GM12878 (cell line): Measurements from ENCODE around the gene DIO1. TPM values are rescaled to one million over a fixed set of nuclear protein-coding genes. Genes with fewer than 3 reads are reported as not detected.

Source experiments
- ATAC-seq: fragments of 200-7000 bp; cut with Tn5 transposase; 3 replicates; pipeline ENCODE4 v1.9.1; 2020; ENCODE audit warnings: mild to moderate bottlenecking, moderate library complexity
- BruUV-seq: library from RNA; stranded (reverse); fragments of 400-500 nt; replicated peaks from 2 replicates; lab custom pipeline; 2021; lab: Mats Ljungman, UMichigan
- CTCF ChIA-PET: fragments of 300-600 bp; sonication (Branson Sonifier 250); formaldehyde crosslinking; extraction: SDS; loops from one replicate; lab custom pipeline; 2021; ENCODE audit warnings: inconsistent platforms; lab: Yijun Ruan, JAX
- POLR2A ChIA-PET: fragments of 350-600 bp; formaldehyde crosslinking; extraction: SDS; loops from one replicate; lab custom pipeline; 2021; ENCODE audit warnings: inconsistent platforms; lab: Charles Lee
- RAD21 ChIA-PET: fragments of 300-600 bp; sonication (Branson Sonifier 250); formaldehyde crosslinking; loops from one replicate; lab custom pipeline; 2023; ENCODE audit warnings: antibody characterized with exemption; ENCODE audit not compliant: unreplicated experiment; lab: Charles Lee
- SMC1A ChIA-PET: fragments of 300-600 bp; sonication (Branson Sonifier 250); formaldehyde crosslinking; loops from one replicate; lab custom pipeline; 2023; ENCODE audit not compliant: unreplicated experiment, uncharacterized antibody; lab: Charles Lee
- DNase-seq: peaks from one replicate; pipeline ENCODE4 v3.0.0-alpha.2; 2011; ENCODE audit warnings: low read depth, low spot score
- FAIRE-seq: peaks from 3 replicates; lab custom pipeline; 2011; peaks lifted over from hg19 to GRCh38; lab: Jason Lieb, UNC
- H2AFZ ChIP-seq: 2 replicates; pipeline ENCODE4 v1.6.0; 2011; ENCODE audit warnings: low read depth, low read length, control low read depth; ENCODE audit not compliant: control insufficient read depth
- H3K27ac ChIP-seq: 2 replicates; pipeline ENCODE4 v1.5.1; 2011; ENCODE audit warnings: control low read depth; ENCODE audit not compliant: control insufficient read depth, insufficient read depth
- H3K27me3 ChIP-seq, 2 experiments: replicated peaks in 1 of 2; 2 replicates each; pipeline versions ENCODE4 v1.6.0 to v1.6.1; 2011; ENCODE audit warnings: low read length in 1 of 2; ENCODE audit not compliant: control insufficient read depth in 2 of 2, insufficient read depth in 2 of 2
- H3K36me3 ChIP-seq, 2 experiments: 2 replicates each; pipeline ENCODE4 v1.5.1; 2011; ENCODE audit warnings: low read length in 1 of 2; ENCODE audit not compliant: control insufficient read depth in 2 of 2, insufficient read depth in 2 of 2
- H3K4me1 ChIP-seq: 2 replicates; pipeline ENCODE4 v1.6.1; 2011; ENCODE audit warnings: mild to moderate bottlenecking, low read length, moderate library complexity, mixed read lengths; ENCODE audit not compliant: control insufficient read depth, insufficient read depth
- H3K4me2 ChIP-seq: 2 replicates; pipeline ENCODE4 v1.6.0; 2011; ENCODE audit warnings: control low read depth; ENCODE audit not compliant: control insufficient read depth, insufficient read depth
- H3K4me3 ChIP-seq: fragments of 200-600 bp; sonication (generic); 2 replicates; pipeline ENCODE4 v1.5.1; 2016
- H3K79me2 ChIP-seq: 2 replicates; pipeline ENCODE4 v1.6.0; 2011; ENCODE audit warnings: low read length; ENCODE audit not compliant: control insufficient read depth, insufficient read depth
- H3K9ac ChIP-seq: 2 replicates; pipeline ENCODE4 v1.8.0; 2011; ENCODE audit warnings: low read length, control low read depth, mixed read lengths; ENCODE audit not compliant: control insufficient read depth, insufficient read depth
- H3K9me3 ChIP-seq: replicated peaks from 3 replicates; pipeline ENCODE4 v1.5.1; 2011; ENCODE audit warnings: mild to moderate bottlenecking, low read length; ENCODE audit not compliant: control insufficient read depth, insufficient read depth
- H4K20me1 ChIP-seq: 2 replicates; pipeline ENCODE4 v1.6.0; 2011; ENCODE audit not compliant: control insufficient read depth, insufficient read depth
- BACH1 ChIP-seq: fragments of 450-650 bp; IDR thresholded peaks from 2 replicates; pipeline ENCODE4 v1.6.1; 2017; ENCODE audit warnings: mild to moderate bottlenecking, borderline replicate concordance
- BCL3 ChIP-seq: IDR thresholded peaks from 2 replicates; pipeline ENCODE4 v1.6.1; 2011; ENCODE audit warnings: borderline replicate concordance, low read depth, mild to moderate bottlenecking, moderate library complexity, low read length; ENCODE audit not compliant: insufficient read depth, poor library complexity, severe bottlenecking
- CHD1 ChIP-seq: IDR thresholded peaks from 2 replicates; pipeline ENCODE4 v1.6.1; 2012; ENCODE audit warnings: low read depth, low read length, improper control_type of control experiment
- CREB1 ChIP-seq: IDR thresholded peaks from 2 replicates; pipeline ENCODE4 v1.6.1; 2012; ENCODE audit warnings: low read depth, mild to moderate bottlenecking, inconsistent platforms
- GABPA ChIP-seq: IDR thresholded peaks from 2 replicates; pipeline ENCODE4 v1.6.1; 2014; ENCODE audit warnings: antibody characterized with exemption, low read depth, mild to moderate bottlenecking, inconsistent platforms
- IKZF1 ChIP-seq: fragments of 450-650 bp; conservative IDR thresholded peaks from 2 replicates; pipeline ENCODE4 v1.6.1; 2017; ENCODE audit warnings: antibody characterized with exemption, mild to moderate bottlenecking
- IKZF2 ChIP-seq, 2 experiments: fragments of 450-650 bp; IDR thresholded peaks; 2 replicates each; pipeline ENCODE4 v1.6.1; 2017; ENCODE audit warnings: mild to moderate bottlenecking in 2 of 2, moderate library complexity in 2 of 2
- MYB ChIP-seq: fragments of 150-350 bp; IDR thresholded peaks from 2 replicates; pipeline ENCODE4 v1.6.1; 2014; ENCODE audit warnings: mild to moderate bottlenecking, low read depth, low read length, borderline replicate concordance
- PBX3 ChIP-seq: IDR thresholded peaks from 2 replicates; pipeline ENCODE4 v1.6.1; 2011; ENCODE audit warnings: mild to moderate bottlenecking, low read depth, low read length, moderate library complexity; ENCODE audit not compliant: insufficient replicate concordance
- PKNOX1 ChIP-seq: fragments of 450-650 bp; IDR thresholded peaks from 2 replicates; pipeline ENCODE4 v1.6.1; 2016; ENCODE audit warnings: mild to moderate bottlenecking
- SMC3 ChIP-seq: IDR thresholded peaks from 2 replicates; pipeline ENCODE4 v1.6.1; 2011; ENCODE audit warnings: low read length, improper control_type of control experiment, borderline replicate concordance
- SPI1 ChIP-seq: IDR thresholded peaks from 2 replicates; pipeline ENCODE4 v1.6.1; 2011; ENCODE audit warnings: low read depth, mild to moderate bottlenecking, low read length, moderate library complexity, borderline replicate concordance; ENCODE audit not compliant: insufficient read depth
- STAT3 ChIP-seq: IDR thresholded peaks from 2 replicates; pipeline ENCODE4 v1.6.1; 2011; ENCODE audit warnings: low read depth, low read length, improper control_type of control experiment
- WGBS: methylation state at CpG from one replicate; pipeline ENCODE4 v1.1.6; 2016; ENCODE audit warnings: low lambda C conversion rate; ENCODE audit not compliant: insufficient replicate concordance, insufficient coverage; ENCODE audit errors: missing lambda C conversion rate; 5-methylcytosine and 5-hydroxymethylcytosine counted together
- in situ Hi-C: fragments of 300-500 bp; cut with MboI; formaldehyde crosslinking; loops from 9 replicates; pipeline ENCODE4 v1.14.3; 2018; ENCODE audit warnings: mixed read lengths
- intact Hi-C: fragments of 100-400 bp; cut with micrococcal nuclease; formaldehyde crosslinking; loops from one replicate; pipeline ENCODE4 v1.14.2; 2022; ENCODE audit not compliant: unreplicated experiment
- polyA plus RNA-seq, 11 experiments: library from polyadenylated mRNA; depleted of rRNA in 4 of 11; unstranded in 6 of 11; stranded (reverse) in 5 of 11; fragments of >200 nt; fragmentation: Nextera tagmentation in 4 of 11; fragmentation: Illumina TruSeq in 1 of 11; extraction: Ambion mirVana in 4 of 11; extraction: Trizol in 1 of 11; gene quantifications; 1 replicate in 1 of 11; 2 replicates in 10 of 11; pipeline versions ENCODE4 v1.2.1 to v1.2.3, GENCODE V29; 2011 to 2016; ENCODE audit warnings: inconsistent platforms in 2 of 11, missing spikeins in 2 of 11, low read depth in 1 of 11
- total RNA-seq, 4 experiments: library from RNA; depleted of rRNA in 3 of 4; stranded (reverse); fragments of >200 nt in 3 of 4; fragmentation: Illumina TruSeq in 1 of 4; extraction: Trizol in 1 of 4; gene quantifications; 2 replicates each; pipeline versions ENCODE4 v1.2.1 to v1.2.3, GENCODE V29; 2013 to 2021
- TF ChIP-seq, protein P1 (sequence below): fragments of 450-650 bp; IDR thresholded peaks from 2 replicates; pipeline ENCODE4 v1.6.1; 2017; ENCODE audit warnings: mild to moderate bottlenecking, moderate library complexity

DIO1 gene
- total and polyA plus RNA-seq, 10 of the 15 experiments (the other 5 are each of a cell fraction or from before 2014, with no cell fraction given), result 0.11 to 0.26 (median 0.12) TPM; not detected in 6

DNA sequence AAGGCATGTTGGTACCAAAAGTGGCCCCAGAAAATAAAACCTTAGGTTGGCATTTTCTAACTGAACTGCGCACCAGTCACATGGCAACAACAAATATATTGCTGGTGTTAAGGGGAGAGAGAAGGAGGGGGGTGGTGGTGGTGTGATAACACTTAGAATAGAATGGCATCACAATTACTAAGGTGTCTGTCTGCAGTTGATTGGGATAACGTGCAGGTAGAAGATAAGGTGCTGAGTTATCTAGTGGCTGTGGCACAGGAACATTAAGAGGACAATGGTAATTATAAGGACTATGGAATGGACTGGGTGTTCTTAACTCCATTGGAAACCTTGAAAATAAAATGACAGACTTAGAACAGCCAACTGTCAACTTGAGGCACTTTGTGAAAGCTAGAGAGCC is 3.0 kb upstream of the DIO1 start (continued):
- TF ChIP-seq STAT3, result no peak
- no peak for TF ChIP-seq CHD1
- no peak for TF ChIP-seq MYB
- TF ChIP-seq IKZF2 (IDR thresholded peaks at IDR 0.05), result no peak
- TF ChIP-seq CREB1, result no peak
- TF ChIP-seq, protein P1, sequence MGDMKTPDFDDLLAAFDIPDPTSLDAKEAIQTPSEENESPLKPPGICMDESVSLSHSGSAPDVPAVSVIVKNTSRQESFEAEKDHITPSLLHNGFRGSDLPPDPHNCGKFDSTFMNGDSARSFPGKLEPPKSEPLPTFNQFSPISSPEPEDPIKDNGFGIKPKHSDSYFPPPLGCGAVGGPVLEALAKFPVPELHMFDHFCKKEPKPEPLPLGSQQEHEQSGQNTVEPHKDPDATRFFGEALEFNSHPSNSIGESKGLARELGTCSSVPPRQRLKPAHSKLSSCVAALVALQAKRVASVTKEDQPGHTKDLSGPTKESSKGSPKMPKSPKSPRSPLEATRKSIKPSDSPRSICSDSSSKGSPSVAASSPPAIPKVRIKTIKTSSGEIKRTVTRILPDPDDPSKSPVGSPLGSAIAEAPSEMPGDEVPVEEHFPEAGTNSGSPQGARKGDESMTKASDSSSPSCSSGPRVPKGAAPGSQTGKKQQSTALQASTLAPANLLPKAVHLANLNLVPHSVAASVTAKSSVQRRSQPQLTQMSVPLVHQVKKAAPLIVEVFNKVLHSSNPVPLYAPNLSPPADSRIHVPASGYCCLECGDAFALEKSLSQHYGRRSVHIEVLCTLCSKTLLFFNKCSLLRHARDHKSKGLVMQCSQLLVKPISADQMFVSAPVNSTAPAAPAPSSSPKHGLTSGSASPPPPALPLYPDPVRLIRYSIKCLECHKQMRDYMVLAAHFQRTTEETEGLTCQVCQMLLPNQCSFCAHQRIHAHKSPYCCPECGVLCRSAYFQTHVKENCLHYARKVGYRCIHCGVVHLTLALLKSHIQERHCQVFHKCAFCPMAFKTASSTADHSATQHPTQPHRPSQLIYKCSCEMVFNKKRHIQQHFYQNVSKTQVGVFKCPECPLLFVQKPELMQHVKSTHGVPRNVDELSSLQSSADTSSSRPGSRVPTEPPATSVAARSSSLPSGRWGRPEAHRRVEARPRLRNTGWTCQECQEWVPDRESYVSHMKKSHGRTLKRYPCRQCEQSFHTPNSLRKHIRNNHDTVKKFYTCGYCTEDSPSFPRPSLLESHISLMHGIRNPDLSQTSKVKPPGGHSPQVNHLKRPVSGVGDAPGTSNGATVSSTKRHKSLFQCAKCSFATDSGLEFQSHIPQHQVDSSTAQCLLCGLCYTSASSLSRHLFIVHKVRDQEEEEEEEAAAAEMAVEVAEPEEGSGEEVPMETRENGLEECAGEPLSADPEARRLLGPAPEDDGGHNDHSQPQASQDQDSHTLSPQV, result no peak
- TF ChIP-seq, all 136 proteins: peak for 0

DNA sequence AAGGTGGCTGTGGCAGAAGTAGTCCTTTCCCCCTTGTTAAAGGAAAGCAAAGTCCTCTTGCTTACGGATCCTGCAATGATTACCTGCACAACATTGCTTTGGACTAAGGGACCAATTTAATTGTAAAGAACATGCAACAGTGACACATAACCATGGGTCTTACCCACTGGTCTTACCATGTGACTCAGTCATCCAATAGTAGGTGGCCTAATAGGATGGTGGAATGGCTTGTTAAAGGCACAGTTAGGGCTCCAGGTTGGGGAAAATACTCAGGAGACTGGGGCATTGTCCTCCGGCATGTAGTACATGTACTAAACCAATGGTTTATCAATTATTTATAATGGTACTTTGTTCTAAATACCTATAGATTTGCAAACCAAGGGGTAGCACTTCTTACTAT is 2.3 kb upstream of the DIO1 start:
- no peak for ATAC-seq
- Histone ChIP-seq H3K9ac (no peak overlapping the region), H3K4me3 (no peak overlapping the region), H3K9me3 (no peaks in the 10 kb centered on the region), H3K4me1 (peaks cover 5% of the 10 kb centered on the region; the same call in 1 of the 2 replicates), H3K79me2 (peaks cover 5% of the 10 kb centered on the region), H4K20me1 (no peaks in the 10 kb centered on the region), H2AFZ (no peak overlapping the region), H3K27me3 (no peaks in the 10 kb centered on the region), H3K27ac (no peak overlapping the region), H3K4me2 (no peak overlapping the region), H3K36me3 (no peaks in the 10 kb centered on the region)
- intact Hi-C loops (no loop called here), in situ Hi-C loops (loop anchor here (5.0 kb wide), 1 partner anchor 51 kb away; no protein-coding TSS in a partner anchor)
- RAD21 ChIA-PET, result interaction anchor here (1.4 kb wide), 1 partner anchor 54 kb away, joined by 4 read pairs; the partner anchor contains the start of gene LRRC42
- no peak for DNase-seq
- POLR2A ChIA-PET, result interaction anchor here (0.6 to 1.7 kb wide), 2 partner anchors 54 to 952 kb away, joined by 4 to 9 read pairs; partner anchors contain the start of gene IFT25
- CTCF ChIA-PET, result interaction anchor here (0.7 to 4.6 kb wide), 2 partner anchors 12 to 67 kb away, joined by 3 to 33 read pairs; no protein-coding TSS in a partner anchor
- FAIRE-seq, result no peak
- SMC1A ChIA-PET, result interaction anchor here (2.6 kb wide), 1 partner anchor 53 kb away, joined by 10 read pairs; the partner anchor contains the start of genes IFT25 and LRRC42
- 100% methylated on average over 2 of the region's 2 CpGs for WGBS
- no TSS peak for BruUV-seq
- TF ChIP-seq BACH1 (no peak), BCL3 (no peak), PKNOX1 (no peak), IKZF2 (IDR thresholded peaks at IDR 0.05) (no peak), PBX3 (no peak), GABPA (no peak), IKZF1 (no peak), SPI1 (no peak), SMC3 (no peak)
